Panc1 (cell line): ENCODE results near the gene THADA. TPM values are rescaled to one million over a fixed set of nuclear protein-coding genes. Genes with fewer than 3 reads are reported as not detected.

ENCODE experiments used
- ATAC-seq: fragments of 200-7000 bp; cut with Tn5 transposase; 2 replicates; pipeline ENCODE4 v1.9.1; 2020; ENCODE audit warnings: mild to moderate bottlenecking, moderate library complexity
- BruUV-seq: library from RNA; stranded (reverse); fragments of 400-500 nt; replicated peaks from 2 replicates; lab custom pipeline; 2021; lab: Mats Ljungman, UMichigan
- CTCF ChIA-PET: fragments of 300-600 bp; sonication (Branson Sonifier 250); formaldehyde crosslinking; loops from one replicate; lab custom pipeline; 2022; ENCODE audit warnings: antibody characterized with exemption; lab: Charles Lee
- POLR2A ChIA-PET: fragments of 300-600 bp; sonication (Branson Sonifier 250); formaldehyde crosslinking; loops from one replicate; lab custom pipeline; 2022; ENCODE audit warnings: antibody characterized with exemption; lab: Charles Lee
- DNase-seq: peaks from one replicate; pipeline ENCODE4 v3.0.0-alpha.2; 2010; ENCODE audit warnings: low read depth, low spot score
- H3K27ac ChIP-seq: 2 replicates; pipeline ENCODE4 v1.5.1; 2011; ENCODE audit warnings: mild to moderate bottlenecking, low read length, inconsistent platforms
- H3K27me3 ChIP-seq: fragments of 200-500 bp; sonication (Bioruptor generic); 2 replicates; pipeline ENCODE4 v1.6.0; 2014; ENCODE audit warnings: low read length, inconsistent platforms; ENCODE audit not compliant: control insufficient read depth, insufficient read depth
- H3K36me3 ChIP-seq: fragments of 200-500 bp; sonication (Bioruptor generic); 2 replicates; pipeline ENCODE4 v1.5.1; 2014; ENCODE audit warnings: inconsistent platforms, mild to moderate bottlenecking, low read length, moderate library complexity; ENCODE audit not compliant: control insufficient read depth, insufficient read depth
- H3K4me1 ChIP-seq: 2 replicates; pipeline ENCODE4 v1.5.1; 2011; ENCODE audit warnings: inconsistent platforms, mild to moderate bottlenecking, low read length, moderate library complexity; ENCODE audit not compliant: control insufficient read depth, insufficient read depth
- H3K4me3 ChIP-seq, 2 experiments: 2 replicates each; pipeline ENCODE4 v1.5.1; 2011 to 2012; ENCODE audit warnings: low read depth in 2 of 2, low read length in 2 of 2, mild to moderate bottlenecking in 2 of 2, inconsistent platforms in 1 of 2, moderate library complexity in 1 of 2
- H3K9me3 ChIP-seq: fragments of 200-500 bp; sonication (Bioruptor generic); 2 replicates; pipeline ENCODE4 v1.5.1; 2014; ENCODE audit warnings: low read depth, mild to moderate bottlenecking, inconsistent platforms, low read length, moderate library complexity; ENCODE audit not compliant: control insufficient read depth, insufficient read depth
- CTCF ChIP-seq: fragments of 450-650 bp; IDR thresholded peaks from 2 replicates; pipeline ENCODE4 v1.5.1; 2017; ENCODE audit warnings: mild to moderate bottlenecking
- POLR2AphosphoS5 ChIP-seq: IDR thresholded peaks from 2 replicates; pipeline ENCODE4 v1.6.1; 2012; ENCODE audit warnings: mild to moderate bottlenecking, low read depth, low read length, moderate library complexity
- REST ChIP-seq, 2 experiments: IDR thresholded peaks; 2 replicates each; pipeline ENCODE4 v1.6.1; 2011 to 2012; ENCODE audit warnings: low read depth in 2 of 2, control low read depth in 1 of 2, low read length in 1 of 2, mild to moderate bottlenecking in 1 of 2, moderate library complexity in 1 of 2; ENCODE audit not compliant: insufficient read depth in 1 of 2
- SIN3A ChIP-seq: IDR thresholded peaks from 2 replicates; pipeline ENCODE4 v1.6.1; 2012; ENCODE audit warnings: low read depth, mild to moderate bottlenecking, low read length, moderate library complexity, borderline replicate concordance; ENCODE audit not compliant: insufficient read depth
- TCF7L2 ChIP-seq: IDR thresholded peaks from 2 replicates; pipeline ENCODE4 v1.6.1; 2011; ENCODE audit warnings: mild to moderate bottlenecking, low read depth, low read length, inconsistent platforms
- in situ Hi-C: cut with HindIII; loops from 2 replicates; pipeline ENCODE4 v1.10.0; 2016; ENCODE audit warnings: low sequenced_read_pairs, low pct_unique_long_range_greater_than_20kb
- intact Hi-C: fragments of 100-400 bp; cut with micrococcal nuclease; formaldehyde crosslinking; loops from one replicate; pipeline ENCODE4 v1.10.0; 2022; ENCODE audit not compliant: unreplicated experiment
- total RNA-seq: library from RNA; stranded (reverse); gene quantifications from one replicate; pipeline ENCODE4 v1.2.1, GENCODE V29; 2021; ENCODE audit not compliant: unreplicated experiment

The THADA gene
- total RNA-seq, 1 experiment from 2014 or later = 37.2 TPM

- no peaks in the 10 kb centered on the region for H3K9me3 ChIP-seq
- no peak for ATAC-seq
- H3K36me3 ChIP-seq = peaks cover 42% of the 10 kb centered on the region
- in situ Hi-C loops = no loop called here
- no peaks in the 10 kb centered on the region for H3K27me3 ChIP-seq
- H3K4me1 ChIP-seq = no peaks in the 10 kb centered on the region
- ChIA-PET POLR2A (no interaction called here), CTCF (no interaction called here)
- TF ChIP-seq CTCF (no peak), POLR2AphosphoS5 (no peak), REST (IDR thresholded peaks at IDR 0.05; ENCODE audit: insufficient read depth in 1 of 2, low read depth in 2 of 2, low read length in 1 of 2) (no peak), SIN3A (no peak), TCF7L2 (no peak)
- H3K27ac ChIP-seq = no peak overlapping the region
- BruUV-seq = no TSS peak
- no peak for DNase-seq
- intact Hi-C loops = no loop called here
- H3K4me3 ChIP-seq = no peak overlapping the region
Measured at GRCh38 chr2:43572244-43572643, 23.6 kb downstream of the THADA start.

GRCh38 chr2:43569921-43570320 is 25.9 kb downstream of the THADA start:
- no TSS peak for BruUV-seq
- TF ChIP-seq CTCF (no peak), POLR2AphosphoS5 (no peak), TCF7L2 (no peak), REST (IDR thresholded peaks at IDR 0.05; ENCODE audit: insufficient read depth in 1 of 2, low read depth in 2 of 2, low read length in 1 of 2) (no peak)
- Histone ChIP-seq H3K36me3 (peaks cover 36% of the 10 kb centered on the region), H3K4me1 (no peaks in the 10 kb centered on the region), H3K4me3 (no peak overlapping the region), H3K9me3 (no peaks in the 10 kb centered on the region), H3K27ac (no peak overlapping the region), H3K27me3 (no peaks in the 10 kb centered on the region)
- ATAC-seq (no peak), DNase-seq (no peak)
- intact Hi-C loops (no loop called here), in situ Hi-C loops (no loop called here)
- POLR2A ChIA-PET = no interaction called here
- CTCF ChIA-PET = interaction anchor here (0.6 kb wide), 1 partner anchor 7 kb away, joined by 3 read pairs; no protein-coding TSS in a partner anchor
